Smooth muscle cell (in vitro differentiated cells): ENCODE results near the gene SIGLEC7. TPM values are rescaled to one million over a fixed set of nuclear protein-coding genes. Genes with fewer than 3 reads are reported as not detected.
A peak's percentile ranks its signal among the peaks of the same experiment; 100 is the strongest.

Experiments
- DNase-seq: peaks from one replicate; lab custom pipeline; 2025; ENCODE audit not compliant: unreplicated experiment; lab: John Stamatoyannopoulos, UW
- H2AFZ ChIP-seq: fragments of 200-600 bp; sonication (generic); 2 replicates; pipeline ENCODE4 v1.6.0; 2016; ENCODE audit warnings: antibody characterized with exemption, low read depth, mild to moderate bottlenecking
- H3F3A ChIP-seq: fragments of 200-600 bp; sonication (generic); 2 replicates; pipeline ENCODE4 v1.6.0; 2017; ENCODE audit warnings: antibody characterized with exemption, low read depth
- H3K27ac ChIP-seq: fragments of 200-600 bp; sonication (generic); 2 replicates; pipeline ENCODE4 v1.5.1; 2016; ENCODE audit warnings: low read depth, mild to moderate bottlenecking
- H3K27me3 ChIP-seq: fragments of 200-600 bp; sonication (generic); 2 replicates; pipeline ENCODE4 v1.6.1; 2016; ENCODE audit warnings: low read depth, mild to moderate bottlenecking
- H3K36me3 ChIP-seq: fragments of 200-600 bp; sonication (generic); 2 replicates; pipeline ENCODE4 v1.5.1; 2016; ENCODE audit warnings: low read depth
- H3K4me1 ChIP-seq: fragments of 200-600 bp; sonication (generic); 2 replicates; pipeline ENCODE4 v1.5.1; 2016; ENCODE audit warnings: low read depth
- H3K4me2 ChIP-seq: fragments of 200-600 bp; sonication (generic); 2 replicates; pipeline ENCODE4 v1.6.0; 2016; ENCODE audit warnings: mild to moderate bottlenecking
- H3K4me3 ChIP-seq: fragments of 200-600 bp; sonication (generic); 2 replicates; pipeline ENCODE4 v1.5.1; 2016; ENCODE audit warnings: mild to moderate bottlenecking
- H3K79me2 ChIP-seq: fragments of 200-600 bp; sonication (generic); 2 replicates; pipeline ENCODE4 v1.6.0; 2016; ENCODE audit warnings: low read depth, mild to moderate bottlenecking
- H3K9ac ChIP-seq: fragments of 200-600 bp; sonication (generic); 2 replicates; pipeline ENCODE4 v1.6.0; 2016; ENCODE audit warnings: low read depth
- H3K9me3 ChIP-seq: fragments of 200-600 bp; sonication (generic); replicated peaks from 2 replicates; pipeline ENCODE4 v1.5.1; 2016; ENCODE audit warnings: low read depth
- H4K20me1 ChIP-seq: fragments of 200-600 bp; sonication (generic); 2 replicates; pipeline ENCODE4 v1.6.0; 2016; ENCODE audit warnings: low read depth
- whole genome bisulfite sequencing: methylation state at CpG from one replicate; pipeline ENCODE4 v1.1.7; 2016; ENCODE audit warnings: low lambda C conversion rate; 5-methylcytosine and 5-hydroxymethylcytosine counted together
- polyA plus RNA-seq: library from polyadenylated mRNA; unstranded; fragments of >200 nt; fragmentation: Nextera tagmentation; extraction: Ambion mirVana; gene quantifications from 2 replicates; pipeline ENCODE4 v1.2.1, GENCODE V29; 2016
- total RNA-seq: library from RNA; depleted of rRNA; stranded (reverse); fragments of >200 nt; gene quantifications from 2 replicates; pipeline ENCODE4 v1.2.3, GENCODE V29; 2014
- TF ChIP-seq, protein P1 (sequence below): fragments of 200-600 bp; sonication (generic); IDR thresholded peaks from 2 replicates; pipeline ENCODE4 v1.5.1; 2017; ENCODE audit warnings: borderline replicate concordance, mild to moderate bottlenecking, antibody characterized with exemption; ENCODE audit not compliant: insufficient read depth, poor library complexity, severe bottlenecking

SIGLEC7 gene
- total RNA-seq (not detected in 2 replicates), polyA plus RNA-seq (not detected in 2 replicates)

DNA sequence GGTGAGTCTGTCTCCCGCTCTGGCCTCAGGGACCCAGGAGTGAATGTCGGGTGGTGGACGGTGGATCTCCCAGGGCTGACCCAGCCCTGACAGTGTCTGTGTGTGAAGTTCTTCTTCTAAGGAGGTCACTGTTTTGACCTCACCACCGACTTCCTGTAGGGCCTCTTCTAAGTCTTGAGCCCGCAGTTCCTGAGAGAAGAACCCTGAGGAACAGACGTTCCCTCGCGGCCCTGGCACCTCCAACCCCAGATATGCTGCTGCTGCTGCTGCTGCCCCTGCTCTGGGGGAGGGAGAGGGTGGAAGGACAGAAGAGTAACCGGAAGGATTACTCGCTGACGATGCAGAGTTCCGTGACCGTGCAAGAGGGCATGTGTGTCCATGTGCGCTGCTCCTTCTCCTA, at the start of gene SIGLEC7:
SIGLEC7 (plus strand) TSS at position 183 of the 400 bp plus-strand sequence; CDS start at position 252, 69 bp downstream.
- H3K4me3 ChIP-seq = no peak within 1 kb of the TSS
- H4K20me1 ChIP-seq = no peaks in the 10 kb centered on the region
- H3K9ac ChIP-seq = no peak within 1 kb of the TSS
- 86% methylated on average over 12 of the region's 14 CpGs for WGBS
- no peak within 1 kb of the TSS for H3K27ac ChIP-seq
- TF ChIP-seq, protein P1, sequence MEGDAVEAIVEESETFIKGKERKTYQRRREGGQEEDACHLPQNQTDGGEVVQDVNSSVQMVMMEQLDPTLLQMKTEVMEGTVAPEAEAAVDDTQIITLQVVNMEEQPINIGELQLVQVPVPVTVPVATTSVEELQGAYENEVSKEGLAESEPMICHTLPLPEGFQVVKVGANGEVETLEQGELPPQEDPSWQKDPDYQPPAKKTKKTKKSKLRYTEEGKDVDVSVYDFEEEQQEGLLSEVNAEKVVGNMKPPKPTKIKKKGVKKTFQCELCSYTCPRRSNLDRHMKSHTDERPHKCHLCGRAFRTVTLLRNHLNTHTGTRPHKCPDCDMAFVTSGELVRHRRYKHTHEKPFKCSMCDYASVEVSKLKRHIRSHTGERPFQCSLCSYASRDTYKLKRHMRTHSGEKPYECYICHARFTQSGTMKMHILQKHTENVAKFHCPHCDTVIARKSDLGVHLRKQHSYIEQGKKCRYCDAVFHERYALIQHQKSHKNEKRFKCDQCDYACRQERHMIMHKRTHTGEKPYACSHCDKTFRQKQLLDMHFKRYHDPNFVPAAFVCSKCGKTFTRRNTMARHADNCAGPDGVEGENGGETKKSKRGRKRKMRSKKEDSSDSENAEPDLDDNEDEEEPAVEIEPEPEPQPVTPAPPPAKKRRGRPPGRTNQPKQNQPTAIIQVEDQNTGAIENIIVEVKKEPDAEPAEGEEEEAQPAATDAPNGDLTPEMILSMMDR = no peak
- no peaks in the 10 kb centered on the region for H3K36me3 ChIP-seq
- H2AFZ ChIP-seq = no peak within 1 kb of the TSS
- no peaks in the 10 kb centered on the region for H3K4me1 ChIP-seq
- H3K9me3 ChIP-seq = no peaks in the 10 kb centered on the region
- H3K4me2 ChIP-seq = no peak within 1 kb of the TSS
- no peaks in the 10 kb centered on the region for H3F3A ChIP-seq
- H3K27me3 ChIP-seq = no peaks in the 10 kb centered on the region
- no peak for DNase-seq
- H3K79me2 ChIP-seq = no peaks in the 10 kb centered on the region

DNA sequence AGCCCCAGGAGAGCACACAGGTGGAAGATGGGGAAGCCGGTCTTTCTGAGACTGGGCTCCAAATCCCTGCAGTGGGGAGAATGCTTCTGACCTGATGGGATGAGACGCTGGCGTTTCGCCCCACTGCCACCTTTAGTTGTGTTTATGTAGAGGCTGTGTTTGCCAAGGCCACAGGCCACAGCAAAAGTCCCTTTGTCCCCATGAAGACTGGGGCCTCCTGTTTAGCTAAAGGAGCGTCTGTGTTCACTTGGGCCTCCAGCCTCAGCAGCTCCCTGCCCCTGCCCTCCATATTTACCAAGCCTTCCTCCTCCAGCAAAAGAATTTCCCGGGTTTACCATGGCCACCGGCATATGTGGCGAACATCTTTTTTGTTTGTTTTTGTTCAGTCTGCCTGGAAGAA, 49.0 kb upstream of the SIGLEC7 start:
- Histone ChIP-seq H3K79me2 (no peaks in the 10 kb centered on the region), H3F3A (peaks cover 3% of the 10 kb centered on the region), H3K4me3 (no peak overlapping the region), H3K27ac (no peak overlapping the region), H3K27me3 (no peaks in the 10 kb centered on the region), H3K9ac (no peak overlapping the region), H3K4me2 (no peak overlapping the region), H2AFZ (no peak overlapping the region), H3K4me1 (no peaks in the 10 kb centered on the region), H4K20me1 (peaks cover 28% of the 10 kb centered on the region), H3K36me3 (no peaks in the 10 kb centered on the region), H3K9me3 (no peaks in the 10 kb centered on the region)
- no peak for DNase-seq
- WGBS = 90% methylated on average over 8 of the region's 8 CpGs
- TF ChIP-seq, protein P1 = no peak

DNA sequence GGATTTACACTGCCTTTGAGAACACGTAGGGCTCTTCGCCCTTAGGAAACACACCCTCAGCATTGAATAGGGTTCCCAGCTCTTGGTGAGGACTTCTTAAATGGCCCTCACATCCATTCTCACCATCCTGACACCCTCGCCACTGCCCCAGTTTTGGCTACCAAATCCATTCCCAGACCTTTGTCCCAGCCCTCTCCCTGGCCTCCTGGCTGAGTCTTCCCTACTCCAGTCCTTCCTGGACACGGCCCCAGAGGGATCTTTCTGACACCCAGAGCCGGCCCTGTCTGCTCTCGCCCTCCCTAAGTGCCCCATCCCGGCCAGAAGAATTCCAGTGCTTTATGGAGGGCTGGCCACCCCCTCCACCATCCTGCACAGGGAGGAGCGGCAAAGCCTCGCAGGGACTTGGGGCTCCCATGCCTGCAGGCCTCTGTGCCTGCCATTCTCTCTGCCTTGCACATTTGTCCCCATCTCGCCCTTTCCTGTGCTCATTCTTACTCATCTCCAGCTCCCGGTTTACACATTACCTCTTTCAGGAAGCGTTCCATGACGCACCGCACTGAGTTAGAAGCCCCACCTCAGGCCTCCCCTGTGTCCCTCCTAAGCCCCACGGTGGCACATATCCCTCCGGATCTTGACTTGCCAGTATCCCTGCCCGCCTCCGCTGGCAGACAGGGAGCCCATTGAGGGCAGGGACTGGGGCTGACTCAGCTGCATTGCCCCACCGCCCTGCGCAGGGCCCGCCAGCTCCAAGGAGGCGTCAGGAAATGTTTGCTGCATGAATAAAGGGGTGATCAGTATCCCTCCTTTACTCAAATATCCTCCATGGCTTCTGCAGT, 48.4 kb upstream of the SIGLEC7 start:
- H3K36me3 ChIP-seq = no peaks in the 10 kb centered on the region
- no peaks in the 10 kb centered on the region for H3K9me3 ChIP-seq
- no peak overlapping the region for H2AFZ ChIP-seq
- H4K20me1 ChIP-seq = peaks cover 28% of the 10 kb centered on the region
- H3K4me3 ChIP-seq = no peak overlapping the region
- no peaks in the 10 kb centered on the region for H3K4me1 ChIP-seq
- H3K27me3 ChIP-seq = no peaks in the 10 kb centered on the region
- DNase-seq = no peak
- no peaks in the 10 kb centered on the region for H3K79me2 ChIP-seq
- TF ChIP-seq, protein P1 = no peak
- H3K9ac ChIP-seq = no peak overlapping the region
- no peak overlapping the region for H3K4me2 ChIP-seq
- WGBS = 83% methylated on average over 22 of the region's 22 CpGs
- peaks cover 3% of the 10 kb centered on the region for H3F3A ChIP-seq
- H3K27ac ChIP-seq = no peak overlapping the region

DNA sequence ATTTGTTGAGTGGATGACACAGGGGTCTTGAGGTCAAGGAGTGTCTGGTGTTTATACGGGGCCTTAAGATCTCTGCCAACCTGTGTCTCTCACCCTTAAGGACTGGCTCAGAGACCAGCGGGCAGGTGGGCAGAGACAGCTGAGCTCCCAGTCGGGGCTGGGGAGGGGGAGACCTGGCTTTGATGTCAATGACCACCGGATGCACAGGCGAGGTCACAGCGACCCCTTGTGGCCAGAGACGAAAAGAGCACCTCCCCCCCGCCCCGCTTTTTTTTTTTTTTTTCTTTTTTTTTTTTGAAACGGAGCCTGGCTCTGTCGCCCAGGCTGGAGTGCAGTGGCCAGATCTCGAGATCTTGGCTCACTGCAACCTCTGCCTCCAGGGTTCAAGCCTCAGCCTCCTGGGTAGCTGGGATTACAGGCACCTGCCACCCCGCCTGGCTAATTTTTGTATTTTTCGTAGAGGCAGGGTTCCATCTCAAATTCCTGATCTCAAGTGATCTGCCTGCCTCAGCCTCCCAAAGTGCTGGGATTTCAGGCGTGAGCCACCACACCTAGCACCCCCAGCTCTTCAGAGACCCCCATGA, 47.3 kb upstream of the SIGLEC7 start:
- Histone ChIP-seq H3F3A (peaks cover 3% of the 10 kb centered on the region), H3K4me1 (no peaks in the 10 kb centered on the region), H2AFZ (no peak overlapping the region), H3K79me2 (no peaks in the 10 kb centered on the region), H3K36me3 (no peaks in the 10 kb centered on the region), H4K20me1 (peaks cover 38% of the 10 kb centered on the region), H3K9me3 (no peaks in the 10 kb centered on the region), H3K4me3 (no peak overlapping the region), H3K4me2 (no peak overlapping the region), H3K9ac (no peak overlapping the region), H3K27me3 (no peaks in the 10 kb centered on the region), H3K27ac (no peak overlapping the region)
- WGBS = 33% methylated on average over 10 of the region's 15 CpGs
- TF ChIP-seq, protein P1 = peak; percentile 73
- DNase-seq = no peak
